GM10266 (cell line): Measurements from ENCODE around the gene SOCS1.
A peak's percentile ranks its signal among the peaks of the same experiment; 100 is the strongest.

Source experiments
- DNase-seq: peaks from one replicate; pipeline ENCODE4 v3.0.0; 2012; ENCODE audit errors: extremely low spot score
- TF ChIP-seq, protein P1 (sequence below): IDR thresholded peaks from 2 replicates; pipeline ENCODE4 v1.5.1; 2012; ENCODE audit warnings: mild to moderate bottlenecking, low read depth; ENCODE audit not compliant: control insufficient read depth, insufficient read depth; ENCODE audit errors: missing control alignments

Gene SOCS1

DNA sequence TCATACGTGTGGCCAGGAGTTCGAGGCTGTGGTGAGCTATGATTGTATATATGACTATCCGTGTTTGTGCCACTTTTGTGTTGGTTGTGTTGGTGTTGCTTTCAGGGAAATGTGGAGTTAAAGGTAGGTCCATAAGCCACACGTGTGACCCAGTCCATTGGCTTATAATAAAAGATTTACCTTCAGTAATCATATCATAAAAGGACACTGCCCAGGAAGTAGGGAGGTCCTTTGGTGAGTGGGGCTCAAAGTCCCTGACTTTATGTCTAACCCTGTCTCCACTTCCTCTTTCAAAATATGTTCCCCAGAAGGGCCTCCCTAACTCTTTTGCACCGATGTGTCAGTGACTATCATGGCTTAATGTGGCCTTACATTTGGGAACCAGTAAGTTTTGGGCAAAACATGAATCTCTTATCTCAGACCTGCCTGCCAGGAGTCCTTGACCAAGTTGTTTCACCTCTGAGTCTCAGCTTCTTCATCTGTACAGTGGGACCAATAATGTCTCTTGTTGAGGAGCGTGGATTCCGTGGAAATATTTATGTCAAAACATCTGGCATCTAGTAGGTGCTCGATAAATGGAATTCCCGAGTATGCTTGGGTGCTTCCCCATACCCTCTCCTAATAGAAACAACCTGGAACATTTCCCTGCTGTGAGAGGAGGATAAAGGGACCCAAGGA lies 8.3 kb upstream of the SOCS1 start:
- TF ChIP-seq, protein P1, sequence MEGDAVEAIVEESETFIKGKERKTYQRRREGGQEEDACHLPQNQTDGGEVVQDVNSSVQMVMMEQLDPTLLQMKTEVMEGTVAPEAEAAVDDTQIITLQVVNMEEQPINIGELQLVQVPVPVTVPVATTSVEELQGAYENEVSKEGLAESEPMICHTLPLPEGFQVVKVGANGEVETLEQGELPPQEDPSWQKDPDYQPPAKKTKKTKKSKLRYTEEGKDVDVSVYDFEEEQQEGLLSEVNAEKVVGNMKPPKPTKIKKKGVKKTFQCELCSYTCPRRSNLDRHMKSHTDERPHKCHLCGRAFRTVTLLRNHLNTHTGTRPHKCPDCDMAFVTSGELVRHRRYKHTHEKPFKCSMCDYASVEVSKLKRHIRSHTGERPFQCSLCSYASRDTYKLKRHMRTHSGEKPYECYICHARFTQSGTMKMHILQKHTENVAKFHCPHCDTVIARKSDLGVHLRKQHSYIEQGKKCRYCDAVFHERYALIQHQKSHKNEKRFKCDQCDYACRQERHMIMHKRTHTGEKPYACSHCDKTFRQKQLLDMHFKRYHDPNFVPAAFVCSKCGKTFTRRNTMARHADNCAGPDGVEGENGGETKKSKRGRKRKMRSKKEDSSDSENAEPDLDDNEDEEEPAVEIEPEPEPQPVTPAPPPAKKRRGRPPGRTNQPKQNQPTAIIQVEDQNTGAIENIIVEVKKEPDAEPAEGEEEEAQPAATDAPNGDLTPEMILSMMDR: no peak
- no peak for DNase-seq

DNA sequence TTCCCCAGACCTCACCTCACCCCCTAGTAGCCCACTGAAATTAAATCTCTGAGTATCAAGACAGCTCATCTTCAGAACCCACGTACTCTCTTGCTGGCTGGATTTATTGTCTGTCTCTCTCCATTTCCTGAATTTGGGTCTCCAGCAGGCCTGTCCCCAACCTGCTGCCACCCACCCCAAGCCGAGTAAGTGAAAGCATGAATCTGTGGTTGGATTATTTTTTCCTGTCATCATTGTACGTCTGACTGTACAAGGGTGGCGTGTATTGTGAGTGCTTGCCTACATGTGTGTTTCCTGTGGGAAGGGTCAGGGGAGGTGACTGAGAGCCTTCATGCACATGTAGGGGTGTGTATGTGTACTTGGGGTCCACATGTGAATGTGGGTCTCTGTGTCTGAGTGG lies 7.7 kb upstream of the SOCS1 start:
- no peak for DNase-seq
- TF ChIP-seq, protein P1: no peak

DNA sequence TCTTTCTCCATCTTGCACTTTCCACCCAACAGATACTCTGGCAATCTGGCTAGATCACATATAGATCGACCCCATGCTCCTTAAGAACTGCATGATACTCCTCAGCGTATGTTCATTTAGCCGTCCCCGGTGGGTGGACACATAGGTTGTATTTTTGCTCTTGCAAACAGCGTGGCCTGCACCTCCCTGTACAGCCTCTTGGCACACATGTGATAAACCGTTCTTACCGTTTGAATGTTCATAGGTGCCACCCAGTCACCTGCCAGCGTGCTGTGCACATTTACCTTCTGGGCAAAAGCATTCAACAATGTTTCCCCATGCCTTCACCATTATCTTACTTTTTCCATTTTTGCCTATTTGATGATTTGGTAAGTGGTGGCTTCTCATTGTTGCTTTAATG lies 6.9 kb upstream of the SOCS1 start:
- TF ChIP-seq, protein P1: no peak
- DNase-seq: no peak

DNA sequence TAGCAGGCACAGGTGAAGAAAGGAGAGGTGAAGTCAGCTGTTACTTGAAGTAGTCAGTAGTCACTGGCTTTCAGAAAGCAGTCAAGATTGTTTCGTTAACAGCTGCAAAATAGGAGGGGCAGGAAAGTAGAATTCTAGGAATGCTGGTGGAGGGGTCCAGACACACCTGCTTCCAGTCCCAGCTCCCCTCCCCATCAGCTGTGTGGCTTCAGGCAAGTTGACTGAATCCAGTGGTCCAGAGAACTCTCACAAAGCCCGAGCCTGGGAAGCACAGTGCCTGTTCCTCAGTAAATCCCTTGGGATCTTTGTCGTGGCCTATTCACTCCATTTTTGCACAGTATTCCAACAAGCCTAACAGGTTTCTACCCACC lies 4.6 kb upstream of the SOCS1 start:
- TF ChIP-seq, protein P1: no peak
- DNase-seq: no peak

DNA sequence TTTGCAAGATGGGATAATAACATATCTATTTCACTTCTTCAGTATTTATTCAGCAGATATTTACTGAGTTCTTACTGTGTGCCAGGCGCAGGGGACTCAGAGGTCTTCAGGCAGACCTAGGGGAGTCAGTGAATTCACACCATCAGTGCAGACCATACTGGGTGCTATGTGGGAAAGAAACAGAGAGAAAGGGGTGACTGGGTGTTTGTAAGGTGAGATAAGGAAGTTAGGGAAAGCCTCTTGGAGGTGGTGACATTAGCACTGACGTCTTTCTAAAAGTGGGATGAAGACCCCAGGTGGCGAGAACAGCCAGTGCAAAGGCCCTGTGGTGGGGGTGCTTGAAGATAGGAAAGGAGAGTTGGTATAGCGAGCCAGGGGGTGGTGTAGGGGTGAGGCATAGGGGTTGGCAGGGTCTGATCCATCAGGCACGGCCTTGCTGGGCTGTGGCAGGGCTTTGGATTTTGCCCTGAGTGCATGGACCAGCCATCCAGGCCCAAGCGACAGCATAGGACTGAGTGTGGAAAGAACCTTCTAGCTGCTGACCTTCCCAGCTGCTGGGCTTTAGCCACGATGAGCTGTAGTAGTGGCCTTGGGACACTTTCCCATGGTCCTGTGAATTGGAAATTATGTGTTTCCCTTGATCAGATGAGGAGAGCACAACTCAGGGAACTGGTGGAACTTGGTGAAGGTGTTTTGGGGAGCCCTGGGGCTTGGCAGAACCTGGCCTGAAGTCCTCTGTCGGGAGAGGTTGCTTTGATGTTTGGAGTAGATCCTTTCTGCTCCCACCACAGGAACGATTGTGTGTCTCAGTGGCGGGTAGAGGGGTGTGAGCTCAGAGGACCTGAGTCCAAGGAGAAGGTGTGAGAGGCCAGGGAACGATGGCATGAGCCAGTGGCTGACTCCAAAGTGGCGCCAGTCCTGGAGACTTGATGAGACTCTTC lies 3.9 kb upstream of the SOCS1 start:
- no peak for DNase-seq
- TF ChIP-seq, protein P1: no peak

DNA sequence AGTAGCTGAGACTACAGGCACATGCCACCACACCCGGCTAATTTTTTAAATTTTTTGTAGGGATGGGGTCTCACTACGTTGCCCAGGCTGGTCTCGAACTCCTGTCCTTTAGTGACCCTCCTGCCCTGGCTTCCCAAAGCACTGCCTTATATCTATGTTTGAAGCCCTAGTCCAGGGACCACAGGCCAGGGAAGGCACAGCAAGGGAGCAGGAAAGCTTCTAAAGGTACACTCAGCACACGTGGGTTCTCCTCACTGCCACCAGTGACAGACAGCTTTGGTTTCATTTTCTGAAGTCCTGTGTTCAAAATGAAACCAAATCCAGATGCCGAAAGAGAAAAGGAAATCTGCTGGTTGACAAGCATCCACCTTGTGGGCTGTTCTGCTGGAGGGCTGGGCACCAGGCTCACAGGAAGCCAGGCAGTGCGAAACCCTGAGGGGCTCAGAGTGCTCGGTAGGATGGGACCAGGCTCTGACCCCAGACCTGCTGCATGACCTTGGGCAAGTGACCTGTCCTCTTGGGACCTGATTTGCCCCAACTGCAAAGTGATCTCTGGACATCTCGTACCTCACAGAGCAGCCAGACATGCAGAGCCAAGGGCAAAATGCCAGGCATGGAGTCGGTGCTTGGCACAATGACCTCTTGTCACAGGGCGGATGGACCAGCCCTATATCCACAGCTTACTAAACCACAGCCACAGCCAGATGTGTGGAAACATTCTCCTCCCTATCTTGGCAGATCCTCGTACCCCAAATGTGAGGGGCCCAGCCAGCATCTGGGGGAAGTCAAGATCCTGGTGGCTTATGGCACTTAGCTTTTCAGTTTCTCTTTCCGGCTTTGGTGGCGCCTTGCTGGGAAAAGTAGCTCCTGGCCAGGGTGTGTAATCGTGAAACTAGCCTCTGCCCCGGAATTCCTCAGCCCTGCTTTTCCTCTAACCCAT lies 2.8 kb upstream of the SOCS1 start:
- peak; percentile 77 for DNase-seq
- TF ChIP-seq, protein P1: no peak
